NCI-H2227 (cell line): Measurements from ENCODE around the gene PRUNE2.

Source experiments
- DNase-seq: peaks from one replicate; lab custom pipeline; 2025; ENCODE audit not compliant: unreplicated experiment; lab: John Stamatoyannopoulos, UW

Gene PRUNE2

DNA sequence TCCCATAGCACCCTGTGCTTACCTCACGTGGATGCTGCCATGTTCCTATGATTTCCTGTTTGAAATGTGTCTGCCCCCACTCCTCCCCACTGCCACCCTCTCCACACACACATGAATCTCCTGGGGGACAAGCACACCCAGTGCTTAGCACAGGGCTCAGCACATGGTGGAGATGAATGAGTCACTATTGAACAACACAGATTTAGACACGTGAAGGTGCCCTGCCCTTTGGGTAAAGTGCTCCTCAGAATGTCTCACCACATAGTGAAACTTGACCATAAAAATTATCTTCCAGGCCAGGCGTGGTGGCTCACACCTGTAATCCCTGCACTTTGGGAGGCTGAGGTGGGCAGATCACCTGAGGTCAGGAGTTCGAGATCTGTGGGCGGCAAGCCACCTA lies 240.5 kb downstream of the PRUNE2 start:
- no peak for DNase-seq

GRCh38 chr9:76664120-76664519 lies 241.8 kb downstream of the PRUNE2 start:
- no peak for DNase-seq

GRCh38 chr9:76662476-76663281 lies 243.2 kb downstream of the PRUNE2 start:
- no peak for DNase-seq

DNA sequence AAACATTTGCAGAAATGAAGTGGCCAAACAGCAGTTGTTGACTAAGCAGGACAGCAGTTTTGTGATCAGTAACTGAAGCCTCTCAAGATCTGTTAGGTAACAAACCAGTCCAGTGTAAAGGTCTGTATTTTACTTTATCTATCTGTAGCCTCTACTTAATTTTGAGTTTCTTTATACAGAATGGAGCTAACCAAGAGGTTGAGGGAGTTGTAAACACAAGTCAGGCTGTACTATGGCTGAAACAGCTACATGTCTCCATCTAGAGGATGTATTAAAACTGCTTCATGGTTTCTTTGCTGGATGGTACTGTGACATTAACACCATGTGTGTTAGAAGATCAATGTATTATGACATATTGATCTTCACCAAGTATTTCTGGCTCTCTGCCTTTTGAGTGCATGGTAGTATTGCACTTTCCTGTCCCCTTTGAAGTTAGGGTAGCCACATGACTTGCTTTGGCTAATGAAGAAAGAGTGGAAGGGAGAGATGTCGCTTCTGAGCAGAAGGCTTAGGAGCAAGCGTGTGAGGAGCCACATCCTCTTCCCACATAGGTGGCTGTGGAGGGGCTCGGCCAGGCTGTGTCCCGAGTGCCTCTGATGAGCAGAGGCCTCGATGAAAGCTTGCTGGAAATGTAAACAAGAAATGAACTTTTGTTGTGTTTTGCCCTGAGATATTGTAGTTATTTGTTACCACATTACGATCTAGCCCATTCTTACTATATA lies 247.2 kb downstream of the PRUNE2 start:
- peak; percentile 39 for DNase-seq

GRCh38 chr9:76657265-76657664 lies 248.6 kb downstream of the PRUNE2 start:
- DNase-seq = no peak

DNA sequence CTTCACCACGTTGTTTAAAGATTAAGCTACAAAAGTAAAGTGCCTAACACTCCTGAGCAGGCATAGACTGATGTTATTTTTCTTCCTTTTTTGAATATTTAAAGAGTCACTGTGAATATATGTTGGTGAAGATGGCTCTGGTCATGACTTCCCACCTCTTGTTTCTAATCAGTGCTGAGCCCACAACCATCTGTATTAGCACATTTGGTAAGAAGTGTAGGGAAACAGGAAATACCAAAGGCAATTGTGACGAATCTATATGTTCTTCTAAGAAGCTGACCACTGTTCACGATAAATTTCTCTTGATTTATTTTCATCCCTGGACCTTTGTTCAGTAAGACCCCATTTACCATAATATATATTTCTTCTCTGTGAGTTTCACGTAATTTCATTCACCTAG lies 249.9 kb downstream of the PRUNE2 start:
- DNase-seq = no peak

DNA sequence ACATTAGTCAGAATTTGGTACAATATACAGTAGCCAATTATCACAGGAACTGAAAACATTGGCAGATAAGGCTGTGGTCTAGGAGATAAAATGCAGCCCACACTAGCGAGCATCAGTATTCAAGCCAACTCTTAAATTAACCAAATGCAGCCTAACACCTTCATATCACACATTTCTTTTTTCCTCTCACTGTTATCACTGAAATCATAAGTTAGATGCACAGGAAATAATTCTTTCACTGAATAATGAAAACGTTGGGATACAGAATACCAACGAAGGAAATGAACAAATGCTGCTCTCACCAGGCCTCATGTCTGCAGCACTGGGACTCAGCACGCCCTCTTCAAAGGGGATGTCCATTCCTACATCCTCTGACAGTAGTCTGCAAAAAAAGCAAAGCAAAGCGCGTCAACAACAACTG lies 250.8 kb downstream of the PRUNE2 start:
- no peak for DNase-seq

- DNase-seq = no peak
Observed at GRCh38 chr9:76654575-76654974, 251.3 kb downstream of the PRUNE2 start.

- no peak for DNase-seq
Observed at GRCh38 chr9:76654051-76654461, 251.9 kb downstream of the PRUNE2 start.

- DNase-seq = no peak
Observed at GRCh38 chr9:76652894-76653293, 253.0 kb downstream of the PRUNE2 start.

- no peak for DNase-seq
Observed at GRCh38 chr9:76651119-76651705, 254.7 kb downstream of the PRUNE2 start.

GRCh38 chr9:76650692-76651091 lies 255.2 kb downstream of the PRUNE2 start:
- no peak for DNase-seq

DNA sequence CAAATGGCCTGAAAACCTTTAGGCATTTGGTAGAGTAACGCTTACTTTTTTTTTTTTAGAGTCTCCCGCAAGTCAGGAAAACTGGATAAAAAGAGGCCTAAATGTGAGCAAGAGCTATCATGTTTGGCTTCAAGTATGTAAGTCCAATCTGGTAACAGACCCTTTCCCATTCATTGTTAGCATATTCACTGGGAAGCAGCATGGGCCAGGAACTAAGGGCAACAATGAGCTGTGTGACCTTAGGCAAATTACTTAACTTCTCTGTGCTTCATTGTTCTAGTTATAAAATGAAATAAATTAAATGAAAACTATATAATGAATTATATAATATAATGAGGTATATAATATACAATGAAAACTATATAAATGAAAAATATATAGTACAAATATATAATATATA lies 256.0 kb downstream of the PRUNE2 start:
- no peak for DNase-seq

DNA sequence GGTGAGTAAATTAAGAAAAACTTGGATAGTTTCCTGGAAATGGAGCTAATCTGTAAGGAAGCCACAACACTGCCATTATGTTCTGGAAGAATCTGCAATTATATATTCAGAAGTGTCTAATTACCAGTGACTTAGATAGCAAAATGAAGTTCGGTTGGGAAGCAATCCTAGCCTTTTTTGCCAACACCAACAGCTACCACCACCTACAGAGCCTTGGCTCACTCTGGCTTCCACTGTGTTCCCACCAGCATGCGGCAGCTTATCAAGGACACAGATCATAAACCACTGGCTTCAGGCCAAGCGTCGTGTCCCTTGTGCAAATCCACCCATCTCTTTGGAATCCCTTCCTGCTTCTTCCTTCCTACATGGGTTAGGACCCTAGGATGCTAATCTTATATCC lies 259.7 kb downstream of the PRUNE2 start:
- DNase-seq = no peak

- no peak for DNase-seq
Observed at GRCh38 chr9:76644647-76645250, 261.2 kb downstream of the PRUNE2 start.

GRCh38 chr9:76644171-76644570 lies 261.7 kb downstream of the PRUNE2 start:
- no peak for DNase-seq

DNA sequence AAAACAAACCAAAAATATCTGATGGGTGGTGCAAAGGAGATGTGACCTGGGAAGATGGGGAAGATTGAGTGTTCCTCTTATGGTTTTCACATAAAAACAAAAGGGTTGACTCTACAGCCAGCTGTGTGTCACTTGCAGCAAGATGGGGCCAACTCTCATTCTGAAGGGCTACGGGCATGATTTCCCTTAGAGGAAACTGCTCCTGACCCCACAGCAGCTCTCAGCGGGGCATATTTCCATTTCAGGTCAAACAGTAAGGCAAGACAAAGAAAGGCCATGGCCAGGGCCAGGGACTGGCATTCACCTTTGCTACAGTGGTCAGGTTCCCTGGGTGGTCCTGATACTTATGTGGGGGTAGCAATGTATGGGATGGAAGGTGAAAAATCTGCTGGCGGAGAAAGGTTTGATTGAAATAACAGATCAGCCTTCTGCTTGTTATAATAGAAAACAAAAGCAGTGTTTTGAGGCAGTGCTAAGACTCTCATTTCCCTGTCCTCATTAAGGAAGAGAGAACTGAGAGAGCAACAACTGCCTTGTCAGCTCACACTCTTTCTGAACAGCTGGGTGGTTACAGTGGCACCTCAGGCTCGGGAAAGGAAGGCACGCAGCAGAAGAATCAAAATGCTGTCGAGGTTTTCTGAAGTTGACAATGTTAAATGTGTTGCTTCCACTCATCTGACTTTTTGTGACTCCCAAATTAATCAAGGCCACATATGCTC lies 262.4 kb downstream of the PRUNE2 start:
- no peak for DNase-seq

DNA sequence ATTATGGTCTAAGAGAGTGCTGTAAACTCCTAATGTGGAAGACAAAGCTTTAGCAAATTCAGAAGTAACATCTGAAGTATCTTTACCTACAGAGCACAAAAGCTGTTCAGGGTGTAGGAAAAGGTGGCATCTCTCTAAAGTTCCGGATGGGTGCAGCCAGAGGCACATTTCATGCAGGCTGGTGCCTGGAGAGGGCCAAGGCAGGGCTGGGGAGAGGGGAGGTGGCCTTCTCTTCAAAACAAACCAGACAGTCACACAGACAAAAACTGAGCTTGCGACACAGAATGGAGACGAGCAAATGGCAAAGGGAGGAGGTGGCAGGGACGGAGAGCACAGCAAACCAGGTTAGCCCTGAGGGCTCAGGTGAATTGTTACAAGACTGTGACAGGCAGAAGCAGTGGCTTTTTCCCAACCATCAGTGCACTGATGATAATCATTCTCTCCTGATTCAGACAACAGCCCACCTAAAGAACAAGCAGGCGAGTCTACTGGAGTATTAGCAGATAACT lies 263.2 kb downstream of the PRUNE2 start:
- no peak for DNase-seq

GRCh38 chr9:76642074-76642473 lies 263.8 kb downstream of the PRUNE2 start:
- no peak for DNase-seq

DNA sequence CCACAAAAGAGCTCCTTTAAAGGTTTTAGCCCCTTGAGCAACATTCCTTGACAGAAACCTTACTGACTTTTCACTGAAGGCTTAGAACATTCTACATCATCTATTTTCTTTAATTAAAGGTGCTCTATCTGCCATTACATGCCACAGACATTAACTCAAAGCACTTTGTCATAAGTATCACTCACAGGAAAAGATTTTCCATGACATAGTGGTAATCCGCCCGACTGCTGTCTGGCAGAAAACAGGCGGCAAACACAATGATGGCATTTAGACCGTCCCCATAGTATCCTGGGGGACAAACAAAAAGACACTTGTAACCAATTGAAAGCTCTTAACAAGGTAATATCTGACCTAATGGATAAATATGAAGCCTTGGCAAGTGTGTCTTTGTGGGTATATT lies 267.9 kb downstream of the PRUNE2 start:
- DNase-seq = no peak

GRCh38 chr9:76637416-76637815 lies 268.5 kb downstream of the PRUNE2 start:
- DNase-seq = no peak
